IPS-18c (cell line): ENCODE results near the gene TMEM18.

Source experiments
- H3K4me3 ChIP-seq: 2 replicates; pipeline ENCODE4 v1.7.0; 2013; ENCODE audit warnings: low read depth, mild to moderate bottlenecking, low read length, moderate library complexity; ENCODE audit not compliant: insufficient read depth
- H3K9me3 ChIP-seq: one replicate; pipeline ENCODE4 v1.6.1; 2013; ENCODE audit warnings: mild to moderate bottlenecking, low read length, moderate library complexity; ENCODE audit not compliant: control insufficient read depth, insufficient read depth

Gene TMEM18

DNA sequence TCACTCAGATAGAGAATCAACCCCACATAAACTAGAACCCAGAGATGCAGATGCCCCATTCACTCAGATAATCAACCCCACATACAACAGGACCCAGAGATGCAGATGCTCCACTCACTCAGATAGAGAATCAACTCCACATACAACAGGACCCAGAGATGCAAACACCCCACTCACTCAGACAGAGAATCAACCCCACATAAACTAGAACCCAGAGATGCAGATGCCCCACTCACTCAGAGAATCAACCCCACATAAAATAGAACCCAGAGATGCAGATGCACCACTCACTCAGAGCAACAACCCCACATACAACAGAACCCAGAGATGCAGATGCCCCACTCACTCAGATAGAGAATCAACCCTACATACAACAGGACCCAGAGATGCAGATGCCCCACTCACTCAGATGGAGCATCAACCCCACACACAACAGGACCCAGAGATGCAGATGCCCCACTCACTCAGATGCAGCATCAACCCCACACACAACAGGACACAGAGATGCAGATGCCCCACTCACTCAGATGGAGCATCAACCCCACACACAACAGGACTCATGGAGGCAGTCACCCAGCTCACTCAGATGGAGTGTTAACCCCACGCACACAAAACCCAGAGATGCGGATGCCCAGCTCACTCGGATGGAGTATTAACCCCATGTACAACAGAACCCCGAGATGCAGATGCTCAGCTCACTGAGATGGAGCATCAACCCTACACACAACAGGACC, 11.7 kb downstream of the TMEM18 start:
- H3K9me3 ChIP-seq = peaks cover 4% of the 10 kb centered on the region

DNA sequence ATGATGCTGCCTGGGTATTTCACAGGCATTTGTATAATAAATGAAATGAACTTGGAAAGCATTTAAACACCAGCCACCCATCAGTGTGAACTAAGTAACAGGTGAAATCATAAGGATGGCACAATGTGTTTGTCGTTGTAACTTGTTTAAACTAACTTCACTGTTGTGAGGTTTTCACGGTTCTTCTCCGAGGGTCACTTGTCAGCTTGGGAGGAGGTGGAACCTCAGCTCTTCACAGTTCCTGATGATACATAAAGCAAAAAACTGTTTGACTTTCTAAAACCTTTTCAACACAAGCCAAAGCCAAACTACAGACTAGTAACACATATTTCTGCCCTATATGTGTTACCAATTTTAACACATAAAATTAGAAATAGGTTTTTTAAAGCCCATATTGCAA, 13.1 kb downstream of the TMEM18 start:
- Histone ChIP-seq H3K9me3 (peaks cover 4% of the 10 kb centered on the region), H3K4me3 (no peak overlapping the region)

More for the DNA sequence above, 11.7 kb downstream of the TMEM18 start:
- no peak overlapping the region for H3K4me3 ChIP-seq

DNA sequence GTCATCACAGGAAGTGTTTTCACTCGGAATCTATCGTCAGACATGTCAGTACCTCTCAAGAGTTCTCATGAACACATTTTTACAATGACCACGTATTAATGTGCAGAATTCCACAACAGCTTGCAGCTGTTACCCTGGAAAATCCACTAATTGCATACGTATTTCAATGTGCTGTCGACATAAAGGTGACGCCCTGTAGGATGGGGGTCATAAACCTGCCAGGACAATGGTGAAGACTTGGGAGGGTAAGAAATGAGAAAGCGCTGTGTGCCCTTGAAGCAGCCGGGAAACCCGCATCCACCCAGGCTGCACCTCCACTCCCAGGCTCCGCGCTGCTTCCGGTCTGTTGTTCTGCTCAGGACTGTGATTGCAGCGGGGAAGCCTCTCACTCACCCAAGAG, 14.0 kb downstream of the TMEM18 start:
- H3K4me3 ChIP-seq = no peak overlapping the region

DNA sequence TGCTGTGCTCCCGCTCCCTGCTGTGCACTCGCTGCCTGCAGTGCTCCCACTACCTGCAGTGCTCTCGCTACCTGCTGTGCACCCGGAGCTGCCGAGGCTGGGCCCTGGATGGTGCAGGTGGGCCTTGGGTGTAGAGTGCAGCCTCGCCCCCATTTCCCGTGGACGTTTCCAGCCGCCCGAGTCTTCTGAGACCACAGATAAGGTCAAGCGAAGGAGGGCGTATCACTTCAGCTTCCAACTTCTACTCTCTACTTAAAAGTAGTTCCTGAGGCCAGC, 15.9 kb downstream of the TMEM18 start:
- Histone ChIP-seq H3K9me3 (peaks cover 4% of the 10 kb centered on the region), H3K4me3 (no peak overlapping the region)

More for the DNA sequence above, 14.0 kb downstream of the TMEM18 start:
- H3K9me3 ChIP-seq = peaks cover 4% of the 10 kb centered on the region

DNA sequence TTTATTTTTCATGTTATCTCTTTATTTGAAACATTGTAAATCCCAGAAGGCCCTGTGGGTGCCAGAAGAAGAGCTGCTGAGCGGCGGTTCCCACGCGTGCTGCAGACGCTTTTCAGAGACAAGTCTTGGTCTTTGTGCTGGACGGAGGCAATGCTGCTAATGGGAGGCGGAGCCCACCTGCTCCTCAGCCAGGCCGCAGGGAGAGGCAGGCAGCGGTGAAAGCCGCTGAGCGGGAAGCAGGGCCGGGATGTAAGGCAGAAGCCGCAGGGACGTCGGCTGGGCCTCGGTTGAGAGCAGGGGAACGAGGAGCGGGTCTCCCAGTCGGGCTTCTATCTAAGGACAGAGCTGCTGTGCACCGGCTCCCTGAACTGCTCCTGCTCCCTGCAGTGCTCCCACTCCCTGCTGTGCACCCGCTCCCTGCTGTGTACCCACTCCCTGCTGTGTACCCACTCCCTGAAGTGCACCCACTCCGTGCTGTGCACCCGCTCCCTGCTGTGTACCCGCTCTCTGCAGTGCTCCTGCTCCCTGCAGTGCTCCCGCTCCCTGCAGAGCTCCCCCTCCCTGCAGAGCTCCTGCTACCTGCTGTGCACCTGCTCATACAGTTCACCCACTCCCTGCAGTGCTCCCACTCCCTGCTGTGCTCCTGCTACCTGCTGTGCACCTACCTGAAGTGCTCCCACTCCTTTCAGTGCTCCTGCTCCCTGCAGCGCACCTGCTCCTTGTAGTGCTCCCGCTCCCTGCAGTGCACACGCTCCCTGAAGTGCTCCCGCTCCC, 16.4 kb downstream of the TMEM18 start:
- Histone ChIP-seq H3K4me3 (no peak overlapping the region), H3K9me3 (no peaks in the 10 kb centered on the region)

DNA sequence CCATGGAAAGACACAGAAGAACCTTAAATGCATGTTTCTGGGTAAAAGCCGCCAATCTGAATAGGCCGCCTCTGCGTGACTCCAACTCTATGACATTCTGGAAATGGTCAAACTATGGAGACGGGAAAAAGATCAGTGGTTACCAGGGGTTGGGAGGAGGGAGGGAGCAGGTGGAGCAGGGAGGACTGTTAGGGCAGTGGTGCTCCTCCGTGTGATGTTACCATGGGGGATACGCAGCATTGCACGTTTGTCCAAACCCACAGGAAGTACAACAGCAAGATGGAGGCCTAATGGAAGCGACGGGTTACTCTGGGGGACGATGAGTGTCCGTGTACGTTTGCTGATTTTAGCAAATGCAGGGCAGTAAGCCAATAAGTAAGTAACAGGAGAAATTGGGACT, 17.2 kb downstream of the TMEM18 start:
- H3K4me3 ChIP-seq = no peak overlapping the region
- no peaks in the 10 kb centered on the region for H3K9me3 ChIP-seq

DNA sequence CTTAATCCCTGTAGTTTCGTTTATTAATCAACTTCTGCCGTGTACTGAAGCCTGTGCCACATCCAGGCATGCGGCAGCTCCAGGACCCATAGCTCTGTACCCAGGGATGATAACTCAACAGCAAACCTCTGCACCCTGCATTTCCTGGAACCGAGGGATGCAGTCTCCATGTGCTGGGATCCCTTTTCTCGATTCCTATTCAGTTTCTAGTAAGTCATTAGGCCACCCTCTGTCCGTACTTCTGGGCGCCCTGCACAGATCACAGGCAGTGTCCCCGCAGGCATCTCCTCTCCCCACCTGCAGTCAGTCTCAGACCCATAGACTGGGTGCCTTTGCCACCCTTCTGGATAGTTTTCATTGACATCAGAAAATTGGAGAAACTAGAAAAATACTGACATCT, 18.8 kb downstream of the TMEM18 start:
- Histone ChIP-seq H3K9me3 (no peaks in the 10 kb centered on the region), H3K4me3 (no peak overlapping the region)

DNA sequence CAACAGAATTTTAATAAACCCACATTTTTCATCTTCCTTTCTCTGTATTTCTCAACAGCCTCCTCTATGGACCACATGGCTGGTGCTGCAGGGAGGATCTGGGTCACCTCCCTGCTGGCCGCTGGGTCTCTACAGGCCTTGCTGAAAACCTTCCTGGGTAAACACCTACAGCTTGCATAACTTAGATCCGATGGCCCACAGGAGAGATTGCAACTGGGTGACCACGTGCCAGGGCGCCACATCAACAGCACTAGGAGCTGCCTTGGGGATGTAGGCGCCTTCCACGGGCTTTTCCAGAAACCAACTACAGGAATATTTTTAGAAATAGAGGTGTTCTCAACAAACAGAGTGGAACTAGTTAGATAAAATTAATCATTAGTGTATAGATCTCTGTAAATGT, 19.4 kb downstream of the TMEM18 start:
- Histone ChIP-seq H3K9me3 (no peaks in the 10 kb centered on the region), H3K4me3 (no peak overlapping the region)

DNA sequence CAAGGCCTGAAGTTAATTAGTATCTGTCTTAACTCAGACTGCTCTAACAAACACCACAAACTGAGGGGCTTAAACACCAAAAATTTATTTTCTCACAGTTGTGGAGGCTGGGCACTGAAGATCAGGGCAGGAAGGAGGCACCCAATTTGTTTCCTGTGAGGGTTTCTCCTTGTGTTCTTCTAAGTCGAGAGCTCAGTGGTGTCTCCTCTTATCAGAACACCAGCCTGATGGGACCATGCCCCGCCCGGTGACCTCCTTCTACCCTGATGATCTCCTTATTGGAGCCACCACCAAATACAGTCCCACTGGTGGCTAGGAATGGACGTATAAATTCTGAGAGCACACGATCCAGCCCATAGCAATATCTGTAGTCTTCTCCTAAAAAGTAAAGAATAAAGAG, 20.5 kb downstream of the TMEM18 start:
- no peak overlapping the region for H3K4me3 ChIP-seq

DNA sequence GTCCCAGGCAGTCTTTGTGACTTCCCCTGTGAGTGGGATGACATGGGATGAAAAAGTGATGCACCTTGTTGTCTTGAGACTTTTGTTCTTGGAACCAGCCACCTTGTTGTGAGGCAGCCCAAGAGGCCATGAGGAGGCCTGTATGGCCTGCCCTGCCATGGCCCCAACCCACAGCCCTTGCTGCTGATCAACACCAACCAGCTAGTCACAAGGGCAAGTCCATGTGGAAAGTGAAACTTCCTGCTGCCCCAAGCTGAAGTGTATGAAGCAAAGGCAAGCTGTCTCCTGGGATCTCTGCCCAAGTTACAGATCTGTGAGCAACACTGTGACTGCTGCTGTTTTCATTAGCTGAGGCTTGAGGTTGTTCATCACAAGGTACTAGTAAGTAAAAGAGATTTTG, 21.6 kb downstream of the TMEM18 start:
- no peak overlapping the region for H3K4me3 ChIP-seq
- no peaks in the 10 kb centered on the region for H3K9me3 ChIP-seq

More for the DNA sequence above, 20.5 kb downstream of the TMEM18 start:
- no peaks in the 10 kb centered on the region for H3K9me3 ChIP-seq

DNA sequence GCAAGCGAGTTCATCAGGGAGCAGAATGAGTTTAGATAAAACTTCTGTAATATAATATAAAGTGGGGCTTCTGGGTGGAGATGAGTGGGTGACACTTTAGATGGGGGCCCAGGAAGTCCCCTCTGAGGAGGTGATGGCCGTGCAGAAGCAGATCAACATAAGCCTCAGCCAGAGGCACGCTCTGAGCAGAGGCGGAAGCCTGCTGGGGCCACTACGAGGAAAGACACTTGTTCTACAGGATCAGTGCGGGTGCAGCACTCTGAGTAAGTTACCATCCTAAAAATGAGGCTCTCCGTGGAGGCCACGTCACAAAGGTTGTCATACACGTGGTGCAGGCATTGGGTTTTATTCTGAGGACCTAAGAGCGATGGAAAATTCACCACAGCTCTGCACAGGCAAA, 22.3 kb downstream of the TMEM18 start:
- Histone ChIP-seq H3K9me3 (no peaks in the 10 kb centered on the region), H3K4me3 (no peak overlapping the region)

DNA sequence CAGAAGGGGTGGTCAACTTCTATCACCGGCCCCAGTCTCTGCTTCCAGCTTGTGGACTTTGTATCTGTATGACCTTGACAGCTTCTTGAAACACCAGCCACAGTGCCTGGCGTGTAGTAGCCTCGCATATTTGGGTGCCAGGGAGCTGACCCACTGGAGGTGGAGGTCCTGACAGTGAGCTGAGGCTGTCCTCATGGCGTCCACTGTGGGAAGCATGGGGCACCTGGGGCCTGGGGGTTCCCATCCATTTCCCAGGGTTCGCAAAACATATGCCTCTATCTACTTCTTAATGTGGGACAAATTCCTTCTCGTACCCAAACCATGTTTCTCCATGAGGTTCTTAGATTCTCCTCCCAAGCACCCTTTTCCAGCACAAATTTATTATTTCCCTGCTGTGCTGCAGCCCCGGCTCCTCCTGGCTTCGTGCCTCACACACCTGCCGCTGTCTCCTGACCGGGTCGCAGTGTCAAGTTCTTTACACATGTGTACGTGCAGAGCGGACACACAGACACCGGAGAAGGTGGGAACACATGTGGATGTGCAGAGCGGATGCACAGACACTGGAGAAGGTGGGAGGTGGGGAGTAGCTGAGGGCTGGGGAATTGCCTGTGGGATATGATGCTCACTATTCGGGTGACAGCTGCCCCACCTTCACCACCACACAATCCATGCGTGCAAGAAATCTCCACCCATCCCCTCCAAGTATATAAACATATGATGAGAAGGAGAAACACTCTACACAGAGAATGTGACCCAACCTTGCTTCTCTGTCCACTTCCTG, 23.4 kb downstream of the TMEM18 start:
- no peaks in the 10 kb centered on the region for H3K9me3 ChIP-seq

DNA sequence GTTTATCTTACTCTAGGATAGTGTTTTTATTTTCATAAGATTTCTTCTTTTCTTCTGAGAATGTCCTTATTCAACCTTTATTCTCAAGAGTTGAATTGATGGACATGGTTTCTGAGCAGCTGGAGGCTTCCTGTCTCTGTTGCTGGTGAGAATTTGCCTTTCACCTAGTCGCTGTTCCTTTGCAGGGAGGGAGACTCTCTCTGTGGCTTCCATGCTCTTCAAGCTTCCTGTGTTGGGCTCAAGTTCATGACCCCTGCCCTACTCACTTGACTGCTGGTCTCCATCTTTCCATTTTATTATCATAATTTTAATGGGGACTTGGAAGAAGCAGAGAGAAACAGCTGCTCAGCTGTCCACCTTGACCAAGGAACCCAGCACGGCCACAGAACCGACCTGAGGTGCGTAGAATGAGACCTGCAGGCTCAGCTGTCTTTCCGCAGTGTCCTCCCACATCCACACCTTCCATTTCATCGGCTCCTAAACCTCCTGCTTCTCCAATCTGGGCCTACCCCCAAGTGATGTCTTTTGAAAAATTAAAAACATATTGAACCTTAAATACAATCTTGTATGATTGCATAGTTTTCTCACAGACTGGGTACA, 24.2 kb downstream of the TMEM18 start:
- Histone ChIP-seq H3K9me3 (no peaks in the 10 kb centered on the region), H3K4me3 (no peak overlapping the region)

More for the DNA sequence above, 23.4 kb downstream of the TMEM18 start:
- no peak overlapping the region for H3K4me3 ChIP-seq

DNA sequence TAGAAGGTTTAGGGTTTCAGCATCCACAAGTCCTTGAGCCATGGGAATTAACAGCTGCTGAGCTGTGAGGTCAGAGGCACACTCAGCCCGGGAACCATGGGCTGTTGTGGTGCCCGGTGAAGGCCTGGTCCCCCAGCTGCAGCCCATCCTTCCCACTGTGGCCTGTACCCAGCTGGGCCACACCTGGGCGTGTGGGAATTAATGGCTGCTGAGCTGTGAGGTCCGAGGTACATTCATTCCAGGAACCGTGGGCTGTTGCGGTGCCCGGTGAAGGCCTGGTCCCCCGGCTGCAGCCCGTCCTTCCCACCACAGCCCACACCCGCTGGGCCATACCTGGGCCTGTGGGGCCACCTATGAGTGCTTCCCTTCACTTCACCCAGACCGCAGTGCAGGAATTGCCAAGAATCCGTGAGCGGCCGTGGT, 25.2 kb downstream of the TMEM18 start:
- no peak overlapping the region for H3K4me3 ChIP-seq

DNA sequence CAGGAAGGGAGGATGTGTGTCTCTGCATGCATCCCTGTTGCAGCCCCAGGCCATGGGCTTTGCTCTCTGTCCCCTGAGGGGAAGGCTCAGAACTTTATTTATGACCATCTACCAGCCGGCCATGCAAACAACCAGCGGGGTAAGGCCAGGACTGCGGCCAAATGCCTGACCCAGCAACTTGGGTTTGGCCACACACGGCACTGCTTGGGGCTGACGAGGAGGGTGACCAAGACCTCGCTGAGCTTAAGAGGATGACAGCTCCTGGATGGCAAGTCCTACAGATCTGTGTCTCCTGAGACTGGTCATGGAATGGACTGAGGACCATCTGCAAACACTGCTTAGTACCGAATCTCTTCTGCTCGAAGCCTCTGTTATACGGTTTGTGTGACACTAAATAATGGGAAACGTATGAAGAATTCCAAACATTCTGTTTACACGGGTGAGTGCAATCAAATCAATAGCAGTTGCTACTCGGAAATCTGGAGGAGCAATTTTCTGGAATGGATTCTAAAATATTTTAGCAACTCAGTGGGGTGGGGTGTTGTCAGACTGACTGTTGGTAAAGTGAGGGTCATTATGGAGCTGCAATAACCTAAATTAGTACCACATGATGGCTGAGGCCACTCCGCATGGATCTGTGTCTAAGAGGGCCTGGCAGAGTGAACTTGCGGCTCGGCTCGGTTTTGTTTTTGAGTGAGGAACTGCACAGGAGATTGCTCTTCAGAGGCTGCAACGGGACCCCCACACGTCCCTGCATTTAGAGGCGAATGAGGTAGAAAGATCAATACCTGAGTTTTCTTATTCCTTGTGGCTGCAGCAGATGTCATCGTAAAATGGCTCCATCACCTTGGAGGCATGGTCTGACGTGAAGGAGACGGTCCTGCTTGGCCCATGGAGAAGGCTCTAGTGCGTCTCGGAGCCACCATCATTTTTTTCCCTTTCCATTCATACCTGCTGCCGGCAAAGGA, 26.6 kb downstream of the TMEM18 start:
- H3K4me3 ChIP-seq = no peak overlapping the region
- no peaks in the 10 kb centered on the region for H3K9me3 ChIP-seq

More for the DNA sequence above, 25.2 kb downstream of the TMEM18 start:
- H3K9me3 ChIP-seq = no peaks in the 10 kb centered on the region

DNA sequence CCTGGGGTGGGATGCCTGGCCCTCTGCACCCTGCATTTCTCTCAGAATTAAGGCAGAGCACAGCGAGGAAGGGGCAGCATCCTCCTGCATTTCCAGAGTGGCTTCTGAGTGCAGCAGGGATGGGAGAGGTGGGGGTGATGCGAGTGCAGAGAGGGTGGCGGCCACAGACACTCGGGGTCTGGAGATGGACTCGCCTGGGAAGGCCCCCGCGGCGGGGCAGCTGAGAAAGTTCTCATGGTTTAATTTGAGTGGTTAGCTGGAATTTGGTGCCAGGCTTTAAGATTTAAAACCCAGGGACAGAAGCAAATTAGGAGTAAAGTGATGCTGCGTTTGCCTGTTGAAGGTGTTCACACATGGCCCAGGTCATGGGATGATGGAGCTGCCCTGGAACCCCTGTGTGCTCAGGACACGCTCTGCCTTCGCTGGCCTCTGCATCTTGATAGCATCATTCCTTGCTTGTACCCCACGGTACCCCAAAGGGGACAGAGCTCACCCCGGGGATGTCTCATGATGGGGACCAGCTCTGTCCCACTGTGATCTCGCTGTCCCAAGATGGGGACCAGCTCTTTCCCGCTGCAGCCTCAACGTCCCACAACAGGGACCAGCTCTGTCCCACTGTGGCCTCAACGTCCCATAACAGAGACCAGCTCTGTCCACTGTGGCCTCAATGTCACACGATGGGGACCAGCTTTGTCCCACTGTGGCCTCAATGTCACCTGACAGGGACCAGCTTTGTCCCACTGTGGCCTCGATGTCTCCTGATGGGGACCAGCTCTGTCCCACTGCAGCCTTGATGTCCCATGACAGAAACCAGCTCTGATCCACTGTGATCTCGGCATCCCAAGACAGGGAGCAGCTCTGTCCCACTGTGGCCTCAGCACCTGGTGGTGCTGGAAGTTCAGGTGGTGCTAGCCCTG, 27.5 kb downstream of the TMEM18 start:
- H3K9me3 ChIP-seq = no peaks in the 10 kb centered on the region

More for the DNA sequence above, 27.5 kb downstream of the TMEM18 start:
- H3K4me3 ChIP-seq = no peak overlapping the region
